ENCODE measurements around the gene TTC9C. TPM values are rescaled to one million over a fixed set of nuclear protein-coding genes. Genes with fewer than 3 reads are reported as not detected.
"Not testable (repeated sequence)": the region's sequence is repeated elsewhere in the genome, so short reads cannot be mapped to it uniquely, and the experiment has no call there.

TTC9C gene
- total RNA-seq, 1 donor from 2014 or later = 36.6 TPM

GRCh38 chr11:62726156-62726914 lies 2.0 kb upstream of the TTC9C start:
- TF ChIP-seq, protein P1, sequence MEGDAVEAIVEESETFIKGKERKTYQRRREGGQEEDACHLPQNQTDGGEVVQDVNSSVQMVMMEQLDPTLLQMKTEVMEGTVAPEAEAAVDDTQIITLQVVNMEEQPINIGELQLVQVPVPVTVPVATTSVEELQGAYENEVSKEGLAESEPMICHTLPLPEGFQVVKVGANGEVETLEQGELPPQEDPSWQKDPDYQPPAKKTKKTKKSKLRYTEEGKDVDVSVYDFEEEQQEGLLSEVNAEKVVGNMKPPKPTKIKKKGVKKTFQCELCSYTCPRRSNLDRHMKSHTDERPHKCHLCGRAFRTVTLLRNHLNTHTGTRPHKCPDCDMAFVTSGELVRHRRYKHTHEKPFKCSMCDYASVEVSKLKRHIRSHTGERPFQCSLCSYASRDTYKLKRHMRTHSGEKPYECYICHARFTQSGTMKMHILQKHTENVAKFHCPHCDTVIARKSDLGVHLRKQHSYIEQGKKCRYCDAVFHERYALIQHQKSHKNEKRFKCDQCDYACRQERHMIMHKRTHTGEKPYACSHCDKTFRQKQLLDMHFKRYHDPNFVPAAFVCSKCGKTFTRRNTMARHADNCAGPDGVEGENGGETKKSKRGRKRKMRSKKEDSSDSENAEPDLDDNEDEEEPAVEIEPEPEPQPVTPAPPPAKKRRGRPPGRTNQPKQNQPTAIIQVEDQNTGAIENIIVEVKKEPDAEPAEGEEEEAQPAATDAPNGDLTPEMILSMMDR (IDR thresholded peaks at IDR 0.05) = no peak
- peaks cover 49% of the 10 kb centered on the region for H3K4me1 Mint-ChIP-seq (ENCODE audit: unreplicated experiment)

DNA sequence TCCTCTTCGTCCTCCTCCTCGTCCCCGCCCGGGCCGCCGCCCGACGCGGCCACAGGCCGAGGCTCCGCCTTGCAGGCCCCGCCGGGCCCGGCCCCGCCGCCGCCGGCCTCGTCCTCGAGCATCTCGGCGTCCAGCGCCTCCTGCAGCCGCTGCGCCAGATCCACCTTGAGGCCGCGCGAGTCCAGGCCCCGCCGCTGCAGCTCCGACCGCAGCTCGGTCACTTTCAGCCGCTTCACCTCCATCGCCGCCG lies 1.4 kb upstream of the TTC9C start:
- Mint-ChIP-seq H3K9me3 (ENCODE audit: unreplicated experiment) (no peaks in the 10 kb centered on the region), H3K36me3 (ENCODE audit: unreplicated experiment) (peaks cover 25% of the 10 kb centered on the region), H3K4me1 (ENCODE audit: unreplicated experiment) (peaks cover 50% of the 10 kb centered on the region)

More at GRCh38 chr11:62726156-62726914, 2.0 kb upstream of the TTC9C start:
- Mint-ChIP-seq H3K4me3 (ENCODE audit: unreplicated experiment) (peak overlapping the region; percentile 88), H3K9me3 (ENCODE audit: unreplicated experiment) (no peaks in the 10 kb centered on the region), H3K27me3 (ENCODE audit: unreplicated experiment) (no peaks in the 10 kb centered on the region), H3K27ac (ENCODE audit: unreplicated experiment) (peak overlapping the region; percentile 73), H3K36me3 (ENCODE audit: unreplicated experiment) (peaks cover 30% of the 10 kb centered on the region)
- DNase-seq (ENCODE audit: extremely low spot score, unreplicated experiment) = no peak

DNA sequence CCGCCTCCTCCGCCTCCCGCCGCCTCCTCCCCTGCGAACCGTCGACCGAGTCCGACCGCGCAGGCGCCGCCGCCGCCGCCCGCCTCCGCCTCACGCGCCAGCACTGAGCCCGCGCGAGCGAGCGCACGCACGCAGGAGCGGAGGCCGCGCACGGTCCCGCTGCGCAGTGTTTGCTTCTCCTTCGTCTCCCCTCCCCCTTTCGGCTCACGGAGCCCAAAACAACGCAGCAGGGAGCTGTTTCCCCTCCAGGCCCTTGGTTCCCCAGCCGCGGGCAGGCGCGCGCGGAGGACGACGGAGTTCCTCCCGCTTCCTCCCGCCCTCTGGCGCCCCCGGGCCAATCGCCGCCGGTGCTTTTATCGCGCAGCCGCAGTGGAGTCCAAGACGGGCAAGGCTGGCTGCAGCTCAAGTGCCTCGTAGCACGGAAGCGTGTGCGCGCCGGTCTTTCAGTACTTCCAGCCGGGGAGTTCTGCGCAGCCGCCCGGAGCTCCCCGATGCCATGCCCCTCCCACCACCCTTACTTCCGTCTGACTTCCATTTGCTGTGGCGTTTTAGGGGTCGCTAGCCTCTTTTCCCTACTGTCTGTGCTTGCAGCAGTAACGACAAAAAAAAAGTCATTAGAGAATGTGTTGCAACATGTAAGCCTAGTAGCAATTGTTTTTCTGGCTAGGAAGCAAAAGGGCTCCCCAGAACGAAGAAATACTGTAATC lies 968 bp upstream of the TTC9C start, which contains the start of gene HNRNPUL2:
TSS of gene HNRNPUL2 (minus strand) at position 293 of the 707 bp plus-strand sequence. CDS start 301 bp downstream, outside the sequence.
- TF ChIP-seq, protein P1 (IDR thresholded peaks at IDR 0.05) = no peak
- peak within 1 kb of the TSS; percentile 99 for H3K27ac Mint-ChIP-seq (ENCODE audit: unreplicated experiment)
- peaks cover 47% of the 10 kb centered on the region for H3K4me1 Mint-ChIP-seq (ENCODE audit: unreplicated experiment)
- peaks cover 20% of the 10 kb centered on the region for H3K36me3 Mint-ChIP-seq (ENCODE audit: unreplicated experiment)
- DNase-seq (ENCODE audit: extremely low spot score, unreplicated experiment) = peak; percentile 99
- H3K4me3 Mint-ChIP-seq (ENCODE audit: unreplicated experiment) = peak within 1 kb of the TSS; percentile 88
- no peaks in the 10 kb centered on the region for H3K9me3 Mint-ChIP-seq (ENCODE audit: unreplicated experiment)
- H3K27me3 Mint-ChIP-seq (ENCODE audit: unreplicated experiment) = no peaks in the 10 kb centered on the region

More for the DNA sequence above, 1.4 kb upstream of the TTC9C start:
- H3K27me3 Mint-ChIP-seq (ENCODE audit: unreplicated experiment) = no peaks in the 10 kb centered on the region
- no peak for DNase-seq (ENCODE audit: extremely low spot score, unreplicated experiment)
- TF ChIP-seq, protein P1 (IDR thresholded peaks at IDR 0.05) = no peak
- H3K27ac Mint-ChIP-seq (ENCODE audit: unreplicated experiment) = peak overlapping the region; percentile 99
- H3K4me3 Mint-ChIP-seq (ENCODE audit: unreplicated experiment) = peak overlapping the region; percentile 88

DNA sequence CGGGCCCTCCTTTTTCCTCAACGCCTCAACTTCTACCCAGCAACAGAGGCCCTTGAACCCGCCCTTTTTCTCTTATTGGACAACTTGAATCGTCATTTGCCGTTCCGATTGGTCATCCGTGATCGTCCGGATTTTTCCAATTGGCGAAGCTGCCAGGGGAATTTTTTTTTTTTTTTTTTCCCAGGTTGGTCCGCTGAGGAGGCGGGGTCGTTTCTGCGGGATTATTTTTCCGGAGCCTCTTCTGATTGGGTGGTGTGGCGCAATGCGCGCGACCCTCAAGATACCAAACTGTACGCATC lies 465 bp upstream of the TTC9C start:
- H3K27me3 Mint-ChIP-seq (ENCODE audit: unreplicated experiment) = no peaks in the 10 kb centered on the region
- no peaks in the 10 kb centered on the region for H3K9me3 Mint-ChIP-seq (ENCODE audit: unreplicated experiment)
- H3K27ac Mint-ChIP-seq (ENCODE audit: unreplicated experiment) = peak overlapping the region; percentile 99
- TF ChIP-seq, protein P1 (IDR thresholded peaks at IDR 0.05) = no peak
- peaks cover 49% of the 10 kb centered on the region for H3K4me1 Mint-ChIP-seq (ENCODE audit: unreplicated experiment)
- H3K4me3 Mint-ChIP-seq (ENCODE audit: unreplicated experiment) = peak overlapping the region; percentile 88
- DNase-seq (ENCODE audit: extremely low spot score, unreplicated experiment) = peak; percentile 94
- H3K36me3 Mint-ChIP-seq (ENCODE audit: unreplicated experiment) = peaks cover 15% of the 10 kb centered on the region

GRCh38 chr11:62730076-62730475 lies 1.8 kb downstream of the TTC9C start:
- peak overlapping the region; percentile 88 for H3K4me3 Mint-ChIP-seq (ENCODE audit: unreplicated experiment)

More at GRCh38 chr11:62730076-62730475, 1.8 kb downstream of the TTC9C start:
- not testable (repeated sequence) for DNase-seq (ENCODE audit: extremely low spot score, unreplicated experiment); H3K27me3 Mint-ChIP-seq (ENCODE audit: unreplicated experiment); H3K9me3 Mint-ChIP-seq (ENCODE audit: unreplicated experiment); H3K36me3 Mint-ChIP-seq (ENCODE audit: unreplicated experiment)
- peaks cover 33% of the 10 kb centered on the region for H3K4me1 Mint-ChIP-seq (ENCODE audit: unreplicated experiment)
- peak overlapping the region; percentile 57 for H3K27ac Mint-ChIP-seq (ENCODE audit: unreplicated experiment)

All from osteocyte (in vitro differentiated cells).